Activated CD8-positive, alpha-beta T cell treated with anti-CD3 and anti-CD28 coated beads for 36 hours (primary cell): ENCODE measurements around the gene HRH1. TPM values are rescaled to one million over a fixed set of nuclear protein-coding genes. Genes with fewer than 3 reads are reported as not detected.
"Not testable (repeated sequence)": the region's sequence is repeated elsewhere in the genome, so short reads cannot be mapped to it uniquely, and the experiment has no call there.

ENCODE experiments used
- ATAC-seq: fragments of 200-7000 bp; cut with Tn5 transposase; one replicate; pipeline ENCODE4 v1.10.0; 2021; ENCODE audit warnings: mild to moderate bottlenecking, moderate library complexity
- CTCF ChIA-PET: fragments of 350-600 bp; sonication (Branson Sonifier 250); formaldehyde crosslinking; loops from one replicate; lab custom pipeline; 2021; ENCODE audit warnings: antibody characterized with exemption; lab: Charles Lee
- POLR2A ChIA-PET: fragments of 350-600 bp; sonication (Branson Sonifier 250); formaldehyde crosslinking; loops from one replicate; lab custom pipeline; 2021; ENCODE audit warnings: antibody characterized with exemption; lab: Charles Lee
- DNase-seq: peaks from one replicate; pipeline ENCODE4 v3.0.0-alpha.2; 2020
- H3K27ac Mint-ChIP-seq: one replicate; pipeline ENCODE4 v1.8.0; 2021; ENCODE audit warnings: mild to moderate bottlenecking, mixed read lengths
- H3K27me3 Mint-ChIP-seq: one replicate; pipeline ENCODE4 v1.8.0; 2021; ENCODE audit warnings: mixed read lengths
- H3K36me3 Mint-ChIP-seq: one replicate; pipeline ENCODE4 v1.8.0; 2021; ENCODE audit warnings: low read depth, mixed read lengths
- H3K4me1 Mint-ChIP-seq: one replicate; pipeline ENCODE4 v1.8.0; 2021; ENCODE audit warnings: low read depth, mixed read lengths
- H3K4me3 Mint-ChIP-seq: one replicate; pipeline ENCODE4 v1.8.0; 2021; ENCODE audit warnings: mild to moderate bottlenecking, moderate library complexity, mixed read lengths
- H3K9me3 Mint-ChIP-seq: one replicate; pipeline ENCODE4 v1.8.0; 2021; ENCODE audit warnings: mixed read lengths
- CTCF ChIP-seq: fragments of 200-600 bp; IDR thresholded peaks from one replicate; pipeline ENCODE4 v1.8.0; 2022; ENCODE audit warnings: antibody characterized with exemption, mild to moderate bottlenecking
- intact Hi-C: fragments of 100-400 bp; cut with micrococcal nuclease; formaldehyde crosslinking; loops from one replicate; pipeline ENCODE4 v1.10.0; 2022
- total RNA-seq, 2 experiments: library from RNA; stranded (reverse); gene quantifications; one replicate each; pipeline ENCODE4 v1.2.3, GENCODE V29; 2021

The HRH1 gene
- total RNA-seq, 2 experiments from 2014 or later = 0.34 to 0.59 TPM

- Mint-ChIP-seq H3K36me3 (no peaks in the 10 kb centered on the region), H3K4me3 (no peak overlapping the region), H3K27ac (no peak overlapping the region), H3K4me1 (peaks cover 3% of the 10 kb centered on the region), H3K9me3 (no peaks in the 10 kb centered on the region), H3K27me3 (peaks cover 3% of the 10 kb centered on the region)
- ATAC-seq = no peak
- DNase-seq = no peak
- CTCF ChIA-PET = no interaction called here
- POLR2A ChIA-PET = no interaction called here
- no peak for TF ChIP-seq CTCF
- intact Hi-C loops = no loop called here
Observed at GRCh38 chr3:11130385-11130784, 23.9 kb upstream of the HRH1 start.

DNA sequence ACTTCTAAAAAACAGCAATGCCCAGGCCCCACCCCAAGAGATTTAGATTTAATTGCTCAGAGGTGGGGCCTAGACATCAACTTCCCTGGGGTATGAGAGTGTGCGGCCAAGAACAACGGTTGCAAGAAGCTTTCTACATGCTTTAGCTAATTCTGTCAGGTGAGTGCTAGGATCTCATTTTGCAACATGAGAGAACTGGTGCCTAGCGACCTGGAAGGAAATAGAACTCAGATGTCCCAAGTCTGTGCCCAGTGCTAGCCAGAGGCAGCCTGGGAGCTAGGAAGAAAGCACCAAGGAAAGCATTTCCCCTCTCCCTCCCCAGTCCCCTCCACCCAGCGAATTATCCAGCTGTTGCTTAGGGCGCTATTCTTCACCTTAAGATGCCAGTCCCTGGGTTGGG is 22.9 kb upstream of the HRH1 start:
- Mint-ChIP-seq H3K9me3 (no peaks in the 10 kb centered on the region), H3K4me1 (peaks cover 3% of the 10 kb centered on the region), H3K36me3 (no peaks in the 10 kb centered on the region), H3K27ac (no peak overlapping the region), H3K27me3 (peaks cover 2% of the 10 kb centered on the region), H3K4me3 (no peak overlapping the region)
- DNase-seq (no peak), ATAC-seq (no peak)
- intact Hi-C loops = no loop called here
- ChIA-PET CTCF (no interaction called here), POLR2A (no interaction called here)
- no peak for TF ChIP-seq CTCF

- H3K36me3 Mint-ChIP-seq, ATAC-seq, intact Hi-C loops, H3K27me3 Mint-ChIP-seq, H3K4me3 Mint-ChIP-seq, H3K27ac Mint-ChIP-seq, POLR2A ChIA-PET, CTCF ChIA-PET, H3K9me3 Mint-ChIP-seq, H3K4me1 Mint-ChIP-seq, DNase-seq: not testable (repeated sequence)
Observed at GRCh38 chr3:11131886-11132285, 22.4 kb upstream of the HRH1 start.

DNA sequence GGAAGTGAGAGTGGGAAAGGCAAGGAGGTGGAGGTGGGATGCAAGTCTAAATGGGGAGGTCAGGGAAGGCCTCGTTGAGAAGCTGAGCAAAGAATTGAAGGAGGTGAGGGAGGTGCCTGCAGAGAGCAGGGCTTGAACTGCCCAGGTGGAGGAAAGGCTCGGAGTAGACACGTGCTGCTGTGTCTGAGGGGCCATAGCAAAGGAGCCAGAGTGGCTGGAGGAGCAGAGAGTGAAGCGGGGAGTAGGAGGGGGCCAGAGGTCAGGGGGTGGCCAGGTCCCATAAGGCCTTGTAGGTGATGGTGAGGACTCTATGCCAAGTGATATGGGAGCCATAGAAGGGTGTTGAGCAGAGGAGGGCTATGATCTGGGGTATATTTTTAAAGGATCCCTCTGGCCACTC is 21.4 kb upstream of the HRH1 start:
- H3K36me3 Mint-ChIP-seq = no peaks in the 10 kb centered on the region
- no peak overlapping the region for H3K4me3 Mint-ChIP-seq
- no peak for TF ChIP-seq CTCF
- no peak for DNase-seq
- ChIA-PET CTCF (no interaction called here), POLR2A (no interaction called here)
- no peak overlapping the region for H3K27ac Mint-ChIP-seq
- ATAC-seq = no peak
- H3K27me3 Mint-ChIP-seq = peaks cover 2% of the 10 kb centered on the region
- no peaks in the 10 kb centered on the region for H3K9me3 Mint-ChIP-seq
- intact Hi-C loops = no loop called here
- H3K4me1 Mint-ChIP-seq = peaks cover 3% of the 10 kb centered on the region

DNA sequence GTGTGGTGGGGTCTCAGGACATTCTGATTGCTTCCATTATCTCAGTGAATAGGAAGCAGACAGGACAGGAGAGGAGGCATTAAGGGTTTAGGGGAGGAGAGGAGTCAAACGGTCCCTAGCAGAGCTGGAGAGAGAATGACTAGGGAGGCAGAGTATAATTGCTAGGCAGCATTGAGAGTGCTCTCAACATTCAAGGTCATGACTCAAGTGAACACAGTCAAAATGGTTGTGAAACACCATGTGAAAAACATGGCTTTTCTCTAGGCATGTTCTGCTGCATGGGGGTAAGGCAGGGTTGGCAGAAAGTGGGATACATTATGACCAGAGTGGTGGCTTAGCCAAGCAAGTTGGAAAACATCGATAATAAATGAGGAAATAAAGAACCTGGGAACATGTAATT is 19.5 kb upstream of the HRH1 start:
- POLR2A ChIA-PET = no interaction called here
- intact Hi-C loops = no loop called here
- ATAC-seq (no peak), DNase-seq (no peak)
- H3K9me3 Mint-ChIP-seq = no peaks in the 10 kb centered on the region
- no peak overlapping the region for H3K27ac Mint-ChIP-seq
- CTCF ChIA-PET = no interaction called here
- peaks cover 4% of the 10 kb centered on the region for H3K27me3 Mint-ChIP-seq
- H3K36me3 Mint-ChIP-seq = no peaks in the 10 kb centered on the region
- TF ChIP-seq CTCF = no peak
- no peak overlapping the region for H3K4me3 Mint-ChIP-seq
- no peaks in the 10 kb centered on the region for H3K4me1 Mint-ChIP-seq

GRCh38 chr3:11136116-11136515 is 18.2 kb upstream of the HRH1 start:
- H3K27me3 Mint-ChIP-seq = peaks cover 10% of the 10 kb centered on the region

More at GRCh38 chr3:11136116-11136515, 18.2 kb upstream of the HRH1 start:
- DNase-seq (no peak), ATAC-seq (no peak)
- ChIA-PET CTCF (no interaction called here), POLR2A (no interaction called here)
- Mint-ChIP-seq H3K9me3 (no peaks in the 10 kb centered on the region), H3K36me3 (no peaks in the 10 kb centered on the region), H3K4me1 (peaks cover 12% of the 10 kb centered on the region), H3K27ac (no peak overlapping the region), H3K4me3 (no peak overlapping the region)
- TF ChIP-seq CTCF = no peak
- intact Hi-C loops = no loop called here
